ENCODE measurements around the gene MICU2.
"Not testable (repeated sequence)": the region's sequence is repeated elsewhere in the genome, so short reads cannot be mapped to it uniquely, and the experiment has no call there.

MICU2 gene

DNA sequence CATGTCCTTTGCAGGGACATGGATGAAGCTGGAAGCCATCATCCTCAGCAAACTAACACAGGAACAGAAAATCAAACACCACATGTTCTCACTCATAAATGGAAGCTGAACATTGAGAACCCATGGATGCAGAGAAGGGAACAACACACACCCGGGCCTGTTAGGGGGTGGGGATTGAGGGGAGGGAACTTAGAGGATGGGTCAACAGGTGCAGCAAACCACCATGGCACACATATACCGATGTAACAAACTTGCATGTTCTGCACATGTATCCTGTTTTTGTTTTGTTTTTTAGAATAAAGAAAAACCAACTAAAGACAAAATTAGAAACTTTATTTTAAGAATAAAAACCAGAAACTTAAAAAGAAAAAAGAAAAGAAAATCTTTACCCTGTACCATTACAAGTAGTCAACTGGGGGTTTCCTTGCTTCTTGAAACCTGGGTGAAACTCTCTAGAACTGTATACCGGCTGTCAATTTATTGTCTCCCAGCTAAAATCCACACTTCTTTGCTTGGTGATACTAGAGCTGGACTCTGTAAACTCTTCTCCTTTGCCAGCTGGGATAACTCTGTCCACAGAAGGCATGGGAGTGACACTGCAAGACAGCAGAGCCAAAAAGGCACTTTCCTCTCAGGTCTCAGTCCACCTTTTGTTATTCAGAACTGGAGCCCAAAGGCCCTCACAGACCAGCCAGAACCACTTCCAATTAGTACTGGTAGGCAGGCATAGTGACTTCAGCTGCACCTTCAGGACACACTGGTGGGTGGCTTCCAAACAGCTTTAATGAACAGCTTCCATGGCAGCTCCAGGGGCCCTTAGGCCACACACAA, 9.0 kb downstream of the MICU2 start:
- DNase-seq, result no peak

GRCh38 chr13:21590665-21591456, 13.1 kb downstream of the MICU2 start:
- DNase-seq, result not testable (repeated sequence)

GRCh38 chr13:21590231-21590630, 13.7 kb downstream of the MICU2 start:
- no peak for DNase-seq

GRCh38 chr13:21589510-21589909, 14.5 kb downstream of the MICU2 start:
- DNase-seq, result not testable (repeated sequence)

- DNase-seq, result not testable (repeated sequence)
Observed at GRCh38 chr13:21588411-21588810, 15.6 kb downstream of the MICU2 start.

DNA sequence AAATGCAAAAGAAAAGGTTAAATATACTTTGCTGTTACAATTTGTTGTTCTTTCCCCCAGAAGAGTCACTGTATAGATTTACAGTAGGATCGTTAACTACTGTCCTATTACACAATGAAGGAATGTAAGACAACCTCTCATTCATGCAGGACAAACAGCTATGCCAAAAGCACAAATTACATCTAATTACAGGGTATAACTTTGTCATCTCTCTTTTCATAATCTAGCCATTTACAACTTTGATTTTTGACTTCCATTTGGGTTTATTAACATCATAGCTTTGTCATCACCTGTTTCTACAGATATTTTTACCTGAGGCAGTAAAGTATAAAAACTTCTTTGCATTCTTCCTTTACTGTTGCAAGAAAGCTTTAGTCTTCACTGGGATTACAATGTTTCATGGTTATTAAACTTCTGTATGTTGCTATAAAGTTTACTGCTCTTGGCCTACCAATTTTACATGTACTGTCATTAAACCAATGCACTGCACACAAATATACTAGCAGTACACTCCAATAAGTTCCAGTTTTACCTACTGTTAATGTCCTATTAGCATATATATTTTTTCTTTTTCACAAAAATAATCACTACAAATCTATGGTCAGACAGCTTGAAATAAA, 18.9 kb downstream of the MICU2 start:
- no peak for DNase-seq

GRCh38 chr13:21583478-21583877, 20.5 kb downstream of the MICU2 start:
- DNase-seq, result no peak

- no peak for DNase-seq
Observed at GRCh38 chr13:21580736-21581135, 23.2 kb downstream of the MICU2 start.

- DNase-seq, result no peak
Observed at GRCh38 chr13:21579754-21580316, 24.1 kb downstream of the MICU2 start.

DNA sequence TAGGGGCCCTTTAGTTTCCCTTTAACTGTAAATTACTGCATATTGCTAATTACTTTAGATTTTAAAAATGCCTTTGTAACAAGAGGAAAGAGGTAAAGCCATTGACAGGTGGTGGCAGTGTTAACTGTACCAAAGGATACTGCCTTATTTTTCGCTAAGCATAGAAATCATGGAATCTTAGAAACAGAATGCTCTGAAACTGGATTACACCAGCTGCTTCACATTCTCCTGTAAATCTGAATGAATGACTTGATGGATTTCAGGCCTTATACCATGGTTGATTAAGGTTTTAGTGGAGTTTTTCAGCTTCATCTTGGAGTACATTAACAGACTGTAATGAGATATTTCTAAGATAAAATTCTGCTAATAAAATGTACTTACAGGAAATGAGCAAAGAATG, 25.2 kb downstream of the MICU2 start:
- DNase-seq, result no peak

GRCh38 chr13:21576426-21576825, 27.5 kb downstream of the MICU2 start:
- DNase-seq, result no peak

- DNase-seq, result no peak
Observed at GRCh38 chr13:21573920-21574712, 29.9 kb downstream of the MICU2 start.

GRCh38 chr13:21569686-21570085, 34.3 kb downstream of the MICU2 start:
- DNase-seq, result no peak

DNA sequence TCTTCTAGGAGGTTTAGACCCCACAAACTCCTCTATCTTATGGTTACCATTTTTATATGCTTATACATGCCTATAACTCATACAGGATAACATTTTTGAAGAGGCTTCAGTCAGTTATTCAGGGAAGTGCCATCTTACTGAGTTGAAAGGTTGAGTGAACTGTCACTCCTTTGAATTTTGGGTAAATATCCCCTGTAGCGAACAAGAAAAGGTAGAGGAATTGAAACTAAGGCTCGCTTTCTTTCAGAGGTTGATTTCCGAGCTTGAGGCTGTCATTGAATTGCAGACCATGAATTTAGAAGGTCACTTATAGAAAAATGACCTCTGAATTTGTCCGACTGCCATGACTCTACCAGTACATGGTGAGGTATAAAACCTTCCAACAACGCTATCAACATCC, 35.1 kb downstream of the MICU2 start:
- DNase-seq, result no peak

DNA sequence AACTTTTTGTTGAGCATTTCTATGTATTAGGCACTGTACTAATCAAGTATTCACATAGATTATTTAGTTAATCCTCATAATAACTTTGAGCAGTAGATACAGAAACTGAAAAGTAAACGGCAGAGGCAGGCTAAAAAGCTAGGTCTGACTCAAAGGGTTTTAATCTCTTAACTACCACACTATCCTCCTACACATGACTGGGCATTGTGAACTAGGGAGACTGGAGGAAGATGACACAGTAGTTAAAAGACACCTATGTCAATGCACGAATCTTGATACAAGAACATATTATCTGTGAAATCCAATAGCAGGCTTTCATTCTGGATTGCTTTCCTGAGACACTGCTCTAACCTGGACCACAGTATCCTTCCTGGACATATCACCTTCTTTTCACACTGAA, 36.3 kb downstream of the MICU2 start:
- no peak for DNase-seq

GRCh38 chr13:21557995-21558394, 46.0 kb downstream of the MICU2 start:
- DNase-seq, result no peak

GRCh38 chr13:21556051-21556450, 47.9 kb downstream of the MICU2 start:
- no peak for DNase-seq

DNA sequence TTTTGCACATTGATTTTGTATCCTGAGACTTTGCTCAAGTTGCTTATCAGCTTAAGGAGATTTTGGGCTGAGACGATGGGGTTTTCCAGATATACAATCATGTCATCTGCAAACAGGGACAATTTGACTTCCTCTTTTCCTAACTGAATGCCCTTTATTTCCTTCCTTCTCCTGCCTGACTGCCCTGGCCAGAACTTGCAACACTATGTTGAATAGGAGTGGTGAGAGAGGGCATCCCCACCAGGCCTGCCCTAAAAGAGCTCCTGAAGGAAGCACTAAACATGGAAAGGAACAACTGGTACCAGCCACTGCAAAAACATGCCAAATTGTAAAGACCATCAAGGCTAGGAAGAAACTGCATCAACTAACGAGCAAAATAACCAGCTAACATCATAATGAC, 50.7 kb downstream of the MICU2 start:
- DNase-seq, result not testable (repeated sequence)

DNA sequence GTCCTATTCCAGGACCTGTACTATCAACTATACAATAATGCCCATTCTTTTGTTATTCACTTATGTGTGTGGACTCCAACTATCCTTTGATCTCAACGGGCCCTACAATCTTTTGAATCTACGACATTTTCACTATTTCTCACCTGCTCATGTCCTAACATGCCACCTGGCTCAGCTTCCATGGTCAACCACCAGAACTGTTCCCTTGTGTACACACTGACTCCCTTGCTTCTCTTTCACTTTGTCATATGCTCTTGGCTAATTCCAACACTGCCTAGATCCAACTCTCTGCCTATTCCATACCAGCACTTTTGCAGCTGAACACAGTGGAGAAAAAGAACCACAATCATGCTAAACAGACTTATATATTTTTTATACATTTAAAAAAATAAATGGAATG, 53.1 kb downstream of the MICU2 start:
- DNase-seq, result no peak

GRCh38 chr13:21549633-21550032, 54.3 kb downstream of the MICU2 start:
- no peak for DNase-seq

- DNase-seq, result no peak
Observed at GRCh38 chr13:21548577-21548976, 55.4 kb downstream of the MICU2 start.

DNA sequence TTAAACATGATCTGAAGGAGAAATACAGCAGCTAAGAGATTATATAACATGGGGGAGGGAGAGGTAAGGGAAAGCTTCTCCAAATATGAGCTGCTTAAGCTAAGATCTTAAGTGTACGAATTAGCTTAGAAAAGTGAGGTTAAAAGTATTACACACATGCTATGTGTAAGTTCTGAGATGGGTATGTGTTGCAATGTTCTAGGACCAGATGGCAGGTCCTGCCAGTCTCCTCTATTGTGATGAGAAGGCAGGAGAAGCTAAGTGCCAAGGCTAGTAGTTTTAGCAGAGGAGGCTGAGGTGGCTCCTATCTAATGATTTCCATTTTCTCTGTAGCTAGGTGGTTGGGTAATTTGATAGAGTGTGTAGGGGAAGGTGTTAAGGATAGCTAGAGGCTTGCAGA, 57.6 kb downstream of the MICU2 start:
- DNase-seq, result no peak

DNA sequence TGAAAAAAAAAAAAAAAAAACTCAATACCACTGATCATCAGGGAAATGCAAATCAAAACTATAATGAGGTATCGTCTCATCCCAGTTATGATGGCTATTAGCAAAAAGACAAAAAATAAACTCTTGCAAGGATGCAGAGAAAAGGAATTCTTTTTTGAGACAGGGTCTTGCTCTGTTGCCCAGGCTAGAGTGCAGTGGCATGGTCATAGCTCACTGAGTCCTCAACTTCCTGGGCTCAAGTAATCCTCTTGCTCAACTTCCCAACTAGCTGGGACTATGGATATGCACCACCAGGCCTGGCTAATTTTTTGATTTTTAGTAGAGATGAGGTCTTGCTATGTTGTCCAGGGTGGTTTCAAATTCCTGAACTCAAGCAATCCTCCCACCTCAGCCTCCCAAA, 59.5 kb downstream of the MICU2 start:
- DNase-seq, result no peak

All from stimulated activated naive CD4-positive, alpha-beta T cell (primary cell).